Fibroblast of upper back skin (primary cell): ENCODE results near the gene RFWD3.
"Not testable (repeated sequence)": the region's sequence is repeated elsewhere in the genome, so short reads cannot be mapped to it uniquely, and the experiment has no call there.

Experiments
- DNase-seq: peaks from one replicate; pipeline ENCODE4 v3.0.0-alpha.2; 2013

Gene RFWD3

GRCh38 chr16:74666425-74667254 lies at the start of gene RFWD3:
TSS of gene RFWD3 (minus strand) at chr16:74666877. CDS start at chr16:74661449, 5,428 bp downstream.
- peak; percentile 99 for DNase-seq

- no peak for DNase-seq
These were observed 49.7 kb upstream of the RFWD3 start for GRCh38 chr16:74716355-74716754.

- no peak for DNase-seq
These were observed 47.2 kb upstream of the RFWD3 start for GRCh38 chr16:74713876-74714275.

GRCh38 chr16:74713325-74713724 lies 46.6 kb upstream of the RFWD3 start:
- DNase-seq = no peak

- DNase-seq = no peak
These were observed 45.3 kb upstream of the RFWD3 start for GRCh38 chr16:74711938-74712337.

GRCh38 chr16:74710401-74710800 lies 43.7 kb upstream of the RFWD3 start:
- no peak for DNase-seq

- peak; percentile 55 for DNase-seq
These were observed 42.8 kb upstream of the RFWD3 start for GRCh38 chr16:74709441-74709877.

- DNase-seq = peak; percentile 23
These were observed 34.0 kb upstream of the RFWD3 start, which contains the start of gene MLKL for GRCh38 chr16:74700438-74701225. TSS of gene MLKL (minus strand) at chr16:74700862. CDS start at chr16:74695757, 5,105 bp downstream.

GRCh38 chr16:74700116-74700437 lies 33.4 kb upstream of the RFWD3 start:
- DNase-seq = peak; percentile 9

- DNase-seq = no peak
These were observed 33.0 kb upstream of the RFWD3 start for GRCh38 chr16:74699666-74700065.

- DNase-seq = no peak
These were observed 31.5 kb upstream of the RFWD3 start for GRCh38 chr16:74698222-74698621.

- peak; percentile 89 for DNase-seq
These were observed 29.1 kb upstream of the RFWD3 start for GRCh38 chr16:74695450-74696422.

- DNase-seq = peak; percentile 6
These were observed 24.6 kb upstream of the RFWD3 start for GRCh38 chr16:74691093-74691855.

- DNase-seq = no peak
These were observed 15.9 kb upstream of the RFWD3 start for GRCh38 chr16:74682556-74682955.

GRCh38 chr16:74680681-74681080 lies 14.0 kb upstream of the RFWD3 start:
- no peak for DNase-seq

- DNase-seq = no peak
These were observed 13.3 kb upstream of the RFWD3 start for GRCh38 chr16:74679983-74680382.

- no peak for DNase-seq
These were observed 11.2 kb upstream of the RFWD3 start for GRCh38 chr16:74677868-74678267.

- DNase-seq = no peak
These were observed 7.2 kb upstream of the RFWD3 start for GRCh38 chr16:74673876-74674275.

- DNase-seq = not testable (repeated sequence)
These were observed 2.2 kb upstream of the RFWD3 start for GRCh38 chr16:74668877-74669276.

- peak; percentile 17 for DNase-seq
These were observed 601 bp upstream of the RFWD3 start for GRCh38 chr16:74667255-74667700.

GRCh38 chr16:74666010-74666421 lies 661 bp downstream of the RFWD3 start:
- no peak for DNase-seq

GRCh38 chr16:74661064-74661463 lies 5.6 kb downstream of the RFWD3 start:
- no peak for DNase-seq
